Stimulated activated naive CD8-positive, alpha-beta T cell treated with anti-CD3 and anti-CD28 coated beads, Interleukin-15, Interleukin-2, amounts not matched to agents 100 U/mL and 50 U/mL, for 24 hours (primary cell): Measurements from ENCODE around the gene ADAM33.

Experiments used
- ATAC-seq: fragments of 150-1000 bp; cut with Tn5 transposase; one replicate; pipeline ENCODE4 v1.10.0; 2021
- DNase-seq: peaks from one replicate; pipeline ENCODE4 v3.0.0; 2021

ADAM33 gene

DNA sequence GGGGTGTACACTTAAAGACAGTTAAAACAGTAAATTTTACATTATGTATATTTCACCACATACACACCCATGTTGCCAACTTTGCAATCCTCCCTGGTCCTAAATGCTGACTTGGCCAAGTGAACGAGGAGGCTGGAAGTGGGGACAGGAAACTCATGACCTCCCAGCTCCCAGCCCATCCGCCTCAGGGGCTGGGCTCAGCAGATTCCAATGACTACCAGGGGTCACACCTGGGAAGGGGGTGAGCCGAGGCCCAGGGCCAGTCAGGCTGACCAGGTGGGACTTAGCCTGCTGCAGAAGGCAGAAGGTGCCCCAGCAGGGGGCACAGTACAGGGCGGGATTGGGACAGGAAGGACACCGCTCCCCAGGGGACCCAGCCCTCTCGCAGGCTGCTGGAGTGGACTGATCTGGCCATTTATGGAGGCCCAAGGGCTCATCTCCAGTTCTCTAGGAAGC, 28.2 kb upstream of the ADAM33 start:
- DNase-seq (no peak), ATAC-seq (no peak)

DNA sequence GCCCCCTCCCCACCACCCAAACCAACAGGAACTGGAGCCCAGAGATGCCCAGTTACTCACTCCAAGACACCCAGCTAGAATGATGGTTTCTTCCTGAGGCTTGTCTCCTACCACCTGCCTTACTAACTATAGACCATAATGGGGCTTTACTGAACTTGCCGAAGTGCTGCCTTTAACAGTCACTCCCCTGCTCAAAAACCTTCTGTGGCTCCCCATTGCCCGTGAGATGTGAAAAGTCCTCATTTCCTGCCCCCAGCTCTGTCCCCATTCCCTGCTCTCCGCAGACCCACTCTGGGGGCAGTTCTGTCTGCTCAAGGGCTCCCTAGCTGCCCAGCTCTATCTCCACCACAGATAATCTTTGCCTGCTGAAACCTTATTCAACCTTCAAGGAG, 25.7 kb upstream of the ADAM33 start:
- ATAC-seq (no peak), DNase-seq (no peak)

DNA sequence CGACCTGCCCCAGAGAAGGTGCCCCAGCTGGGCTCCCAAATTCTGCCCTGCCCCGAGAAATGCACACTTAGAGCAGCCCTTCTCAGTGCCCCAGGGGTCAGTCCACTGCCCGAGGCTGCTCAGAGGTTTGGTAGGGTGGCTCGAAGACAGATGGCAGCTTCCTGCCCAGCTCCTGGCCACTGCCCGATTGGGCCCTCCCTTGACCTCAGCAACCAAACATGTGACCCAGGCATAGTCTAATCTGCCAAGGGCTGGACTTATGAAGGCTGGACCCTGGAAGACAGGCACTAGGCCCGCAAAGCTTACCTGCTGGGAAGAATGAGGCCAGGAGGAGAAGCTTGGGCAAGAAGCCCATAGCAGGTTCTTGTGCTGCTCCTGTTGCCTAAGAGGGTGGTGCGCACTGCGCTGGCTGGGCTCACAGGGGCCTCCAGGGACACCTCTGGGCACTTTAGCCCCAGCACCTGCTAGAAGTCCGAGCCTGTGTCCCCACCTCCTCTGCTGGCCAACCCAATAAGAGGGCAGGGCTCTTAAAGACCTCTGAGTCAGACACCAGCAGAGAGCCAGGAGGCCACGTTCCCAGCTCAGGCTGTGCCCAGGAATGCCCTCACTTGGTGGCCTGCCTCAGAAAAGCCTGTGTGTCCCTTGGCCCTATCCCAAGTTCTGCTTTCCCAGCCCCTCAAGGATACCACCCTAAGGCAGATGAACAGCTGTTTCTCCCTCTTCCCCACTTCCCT, 25.1 kb upstream of the ADAM33 start:
- DNase-seq, result no peak
- no peak for ATAC-seq

DNA sequence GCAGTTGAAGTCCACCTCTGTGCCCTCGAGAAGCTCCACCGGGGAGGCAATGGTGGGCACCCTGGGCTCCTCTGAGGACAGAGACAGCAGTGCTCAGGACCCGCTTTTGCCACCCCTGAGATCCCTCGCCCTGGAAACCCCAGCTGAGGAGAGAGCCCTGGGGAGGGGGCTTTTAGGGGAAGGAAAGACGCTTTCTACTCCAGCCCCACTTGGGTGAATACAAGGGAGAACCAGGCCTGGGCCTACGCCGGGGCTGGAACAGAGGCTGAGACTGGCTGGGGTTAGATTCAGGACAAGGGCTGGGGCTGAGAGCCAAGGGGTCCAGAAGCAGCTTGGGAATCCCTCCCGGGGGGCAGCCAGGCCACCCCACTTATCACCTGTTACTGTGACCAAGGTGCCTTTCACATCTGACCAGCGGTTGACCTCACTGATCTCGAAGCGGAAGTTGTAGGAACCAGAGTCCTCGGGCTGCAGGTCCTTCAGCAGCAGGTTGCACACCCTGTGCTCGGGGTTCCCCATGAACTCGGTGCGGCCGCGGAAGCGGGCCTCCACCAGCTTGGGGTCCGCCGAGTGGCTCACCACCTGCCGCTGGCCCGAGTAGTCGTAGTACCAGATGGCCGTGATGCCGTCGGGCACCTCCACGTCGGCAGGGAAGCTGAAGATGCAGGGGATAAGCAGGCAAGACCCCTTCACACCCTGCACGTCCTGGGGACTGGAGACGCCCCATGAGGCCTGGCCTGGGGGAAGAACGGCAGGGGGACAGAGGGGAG, 24.3 kb upstream of the ADAM33 start:
- ATAC-seq (no peak), DNase-seq (no peak)

GRCh38 chr20:3705491-3705969, 23.7 kb upstream of the ADAM33 start:
- DNase-seq (no peak), ATAC-seq (no peak)

GRCh38 chr20:3704087-3704486, 22.3 kb upstream of the ADAM33 start:
- DNase-seq, result no peak
- no peak for ATAC-seq

DNA sequence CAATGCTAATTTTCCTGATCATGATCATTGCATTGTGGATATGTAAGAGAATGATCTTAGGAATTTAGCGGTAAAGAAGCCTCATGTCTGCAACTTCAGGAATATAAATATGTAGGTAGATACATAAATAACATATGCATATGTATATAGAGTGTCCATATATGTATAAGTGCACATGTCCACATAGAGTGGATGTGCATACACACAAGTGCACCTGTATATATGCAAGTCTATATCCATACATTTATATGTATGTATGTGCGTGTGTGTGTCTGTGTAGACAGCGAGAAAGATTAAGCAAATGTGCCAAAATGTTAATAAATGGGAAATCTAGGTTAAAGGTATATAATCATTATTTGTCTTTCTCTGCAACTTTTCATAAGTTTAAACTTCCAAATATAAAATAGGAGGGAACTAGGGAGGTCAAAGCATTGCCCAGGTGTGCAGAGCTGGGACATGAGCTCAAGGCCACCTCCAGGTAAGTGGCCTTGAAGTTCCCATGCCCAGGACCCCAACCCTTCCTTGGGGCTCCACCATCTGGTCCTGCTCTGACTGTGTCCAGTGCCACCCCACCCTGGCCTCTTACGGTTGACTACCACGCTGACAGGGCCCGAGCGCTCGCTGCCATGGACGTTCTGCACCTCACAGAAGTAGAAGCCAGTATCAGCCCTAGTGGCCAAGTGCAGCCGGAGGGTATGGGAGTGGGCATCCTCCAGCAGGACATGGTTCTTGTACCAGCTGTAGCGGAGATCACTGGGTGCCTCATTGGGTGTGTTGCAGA, 21.0 kb upstream of the ADAM33 start:
- ATAC-seq, result no peak

DNA sequence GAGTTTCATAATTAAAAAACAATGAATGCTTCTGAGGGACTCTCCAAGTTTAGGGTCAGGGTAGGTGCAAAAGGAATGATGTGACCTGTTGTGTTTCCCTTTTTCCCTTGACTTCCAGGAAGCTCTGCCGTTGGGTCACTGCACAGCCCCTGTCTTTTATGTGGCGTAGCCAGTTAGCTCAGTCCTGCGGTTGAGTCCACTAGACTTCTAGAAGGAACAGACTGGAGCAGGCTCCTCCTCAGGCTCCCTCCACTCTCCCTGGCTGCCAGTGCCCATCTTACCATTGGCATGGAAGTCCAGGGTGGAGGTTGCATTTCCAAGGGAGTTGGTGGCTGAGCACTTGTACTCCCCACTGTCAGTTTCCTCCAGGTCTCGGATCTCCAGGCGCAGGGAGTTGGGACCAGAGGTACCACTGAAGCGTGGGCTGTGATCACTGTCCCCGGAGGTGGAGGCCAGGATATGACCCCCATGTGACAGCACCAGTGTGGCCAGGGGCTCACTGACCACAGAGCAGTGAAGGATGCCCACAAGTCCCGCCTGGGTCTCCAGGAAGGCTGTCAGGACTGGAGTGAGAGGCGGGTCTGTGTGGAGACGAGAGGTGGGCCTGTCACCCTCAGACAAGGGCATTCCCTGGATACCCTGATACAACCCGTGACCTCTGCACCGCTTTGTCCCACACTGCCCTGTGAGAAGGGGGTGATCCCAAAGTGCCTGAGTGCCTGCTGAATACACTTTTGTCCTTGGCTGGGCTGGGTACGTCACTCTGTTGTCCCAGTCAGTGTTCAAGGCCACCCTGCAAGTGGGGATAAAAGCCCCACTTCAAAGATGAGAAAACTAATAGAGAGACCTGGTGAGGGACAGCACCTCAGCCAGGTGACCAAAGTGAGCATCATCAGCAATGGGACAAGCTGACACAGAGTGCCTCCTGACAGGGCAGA, 19.5 kb upstream of the ADAM33 start:
- no peak for ATAC-seq
- DNase-seq, result no peak

More for the DNA sequence above, 21.0 kb upstream of the ADAM33 start:
- DNase-seq, result no peak

- ATAC-seq (no peak), DNase-seq (no peak)
Measured at GRCh38 chr20:3699037-3699436, 17.2 kb upstream of the ADAM33 start.

- DNase-seq, result no peak
- ATAC-seq, result no peak
Measured at GRCh38 chr20:3698591-3699001, 16.8 kb upstream of the ADAM33 start.

DNA sequence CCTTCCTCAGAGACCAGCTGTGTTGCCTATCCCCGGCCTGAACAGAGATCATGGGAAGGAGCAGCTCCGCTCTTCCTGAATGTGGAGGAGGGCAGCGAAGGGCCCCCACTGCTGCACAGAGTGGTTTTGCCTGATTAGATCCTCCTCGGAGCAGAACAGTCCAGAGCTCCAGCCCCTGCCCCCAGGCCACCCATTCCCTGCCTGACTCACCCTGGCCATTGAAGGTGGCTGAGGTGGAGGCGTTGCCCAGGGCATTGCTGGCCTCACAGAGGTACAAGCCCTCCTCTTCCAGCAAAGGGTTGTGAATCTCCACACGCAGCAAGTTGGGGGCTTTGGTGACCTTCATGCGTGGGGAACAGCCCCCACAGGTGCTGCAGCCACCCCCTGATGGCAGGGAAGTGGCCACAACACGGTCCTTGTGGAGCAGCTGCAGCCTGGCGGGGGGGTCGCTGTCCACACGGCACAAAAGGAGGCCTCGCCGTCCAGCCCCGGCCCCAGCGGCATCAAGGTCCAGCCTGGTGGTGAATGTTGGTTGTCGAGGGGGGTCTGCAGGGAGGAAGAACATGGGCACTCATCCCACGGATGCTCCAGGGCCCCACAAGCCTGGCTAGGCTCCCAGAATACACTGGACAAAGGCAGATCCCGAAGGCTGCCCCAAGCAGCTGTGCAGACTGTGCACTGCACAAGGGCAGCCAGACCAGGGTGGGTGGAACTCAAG, 15.9 kb upstream of the ADAM33 start:
- ATAC-seq (no peak), DNase-seq (no peak)

- ATAC-seq (no peak), DNase-seq (no peak)
Measured at GRCh38 chr20:3696745-3697587, 15.2 kb upstream of the ADAM33 start.

DNA sequence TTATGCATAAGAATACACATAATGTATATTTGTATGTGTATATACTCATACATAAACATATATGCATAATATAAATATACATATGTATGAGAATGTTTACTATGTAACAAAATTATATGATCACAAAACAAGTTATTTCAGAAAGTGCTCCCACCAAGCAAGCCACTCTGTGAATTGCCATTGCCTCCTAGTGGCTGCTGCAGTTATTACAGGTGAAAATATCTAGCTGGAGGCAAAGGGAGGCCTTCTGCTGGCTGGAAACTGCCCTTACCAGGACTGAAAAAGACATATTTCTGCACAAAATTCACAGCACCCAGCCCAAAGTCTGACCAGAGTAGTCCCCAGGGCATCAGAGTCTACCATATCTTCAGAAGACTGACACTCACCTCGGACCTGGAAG, 14.4 kb upstream of the ADAM33 start:
- DNase-seq, result no peak
- no peak for ATAC-seq

DNA sequence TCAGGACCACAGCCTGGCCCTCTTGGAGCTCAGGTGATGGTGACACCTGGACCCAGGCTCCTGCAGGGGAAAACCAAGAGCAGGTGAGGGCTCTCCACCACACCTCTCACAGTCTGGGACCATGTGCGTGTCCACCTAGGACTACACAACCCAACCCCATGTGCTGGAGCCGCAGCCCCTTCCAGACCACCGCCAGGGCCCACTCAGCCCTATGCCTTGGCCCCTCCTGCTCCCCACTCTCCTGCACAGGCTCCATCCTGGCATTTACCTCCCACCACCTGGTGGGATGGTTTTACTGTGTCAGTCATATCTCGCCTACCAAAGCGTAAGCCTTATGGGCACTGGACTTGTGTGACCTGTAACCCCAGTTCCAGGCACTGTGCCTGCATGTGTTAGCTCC, 13.1 kb upstream of the ADAM33 start:
- ATAC-seq (no peak), DNase-seq (no peak)

DNA sequence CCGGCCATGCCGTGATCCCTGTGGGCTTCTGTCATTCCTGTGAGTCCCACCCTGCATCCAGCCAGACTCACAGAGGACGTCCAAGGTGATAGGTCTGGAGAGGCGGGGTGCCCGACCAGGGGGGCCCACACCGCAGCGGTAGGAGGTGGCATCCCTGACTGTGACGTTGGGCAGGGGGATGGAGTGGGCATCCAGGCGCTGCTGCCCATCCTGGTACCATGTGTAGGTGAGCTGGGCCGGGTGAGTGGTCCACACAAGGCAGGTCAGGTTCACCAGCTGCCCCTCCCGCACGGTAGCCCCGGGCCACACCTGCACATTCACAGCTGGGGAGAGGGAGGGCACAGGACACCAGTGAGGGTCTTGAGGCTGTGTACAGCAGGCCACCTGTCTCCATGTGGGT, 11.6 kb upstream of the ADAM33 start:
- DNase-seq (no peak), ATAC-seq (no peak)

DNA sequence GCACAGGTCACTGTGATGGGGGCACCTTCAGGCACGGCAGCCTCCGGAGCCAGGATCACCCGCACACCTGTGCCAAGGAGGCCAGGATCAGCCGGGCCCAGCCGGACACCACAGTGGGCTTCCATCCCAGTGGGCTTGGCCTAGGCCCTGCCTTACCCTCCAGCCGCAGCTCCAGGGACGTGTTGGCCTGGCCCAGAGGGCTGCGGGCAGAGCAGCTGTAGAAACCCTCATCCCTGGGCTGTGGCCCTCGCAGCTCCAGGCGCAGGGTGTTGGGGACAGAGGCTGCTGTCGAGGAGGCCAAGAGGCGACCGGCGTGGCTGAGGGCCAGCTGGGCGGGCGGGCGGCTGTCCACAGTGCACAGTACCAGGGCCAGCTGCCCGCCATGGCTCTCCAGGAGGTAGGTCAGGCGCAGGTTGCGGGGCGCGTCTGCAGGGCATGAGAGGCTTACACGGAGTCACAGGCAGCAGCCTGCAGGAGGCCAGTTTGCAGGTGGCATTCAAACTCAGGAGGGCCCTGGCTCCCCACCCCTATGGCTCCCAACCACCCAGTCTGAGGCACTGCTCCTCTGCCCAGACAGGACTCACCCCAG, 11.0 kb upstream of the ADAM33 start:
- ATAC-seq (no peak), DNase-seq (no peak)

GRCh38 chr20:3691897-3692296, 10.1 kb upstream of the ADAM33 start:
- DNase-seq, result no peak
- ATAC-seq, result no peak

DNA sequence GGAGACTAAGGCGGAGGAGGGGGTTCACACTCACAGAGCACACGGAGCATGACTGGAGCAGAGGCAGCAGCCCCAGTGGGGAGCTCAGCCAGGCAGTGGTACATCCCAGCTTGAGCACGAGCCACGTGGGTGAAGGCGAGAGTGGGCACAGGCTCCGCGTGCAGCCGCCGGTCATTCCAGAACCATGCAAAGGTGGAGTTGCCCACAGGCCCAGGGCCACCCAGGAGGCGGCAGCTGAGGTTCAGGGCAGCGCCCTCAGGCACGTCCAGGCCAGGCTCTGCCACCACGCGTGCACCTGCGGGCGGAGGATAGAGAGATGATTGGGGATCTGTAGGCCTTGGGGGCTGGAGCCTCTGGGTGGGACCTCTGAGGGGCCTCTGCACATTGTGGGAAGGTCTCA, 9.5 kb upstream of the ADAM33 start:
- DNase-seq, result no peak
- ATAC-seq, result no peak

DNA sequence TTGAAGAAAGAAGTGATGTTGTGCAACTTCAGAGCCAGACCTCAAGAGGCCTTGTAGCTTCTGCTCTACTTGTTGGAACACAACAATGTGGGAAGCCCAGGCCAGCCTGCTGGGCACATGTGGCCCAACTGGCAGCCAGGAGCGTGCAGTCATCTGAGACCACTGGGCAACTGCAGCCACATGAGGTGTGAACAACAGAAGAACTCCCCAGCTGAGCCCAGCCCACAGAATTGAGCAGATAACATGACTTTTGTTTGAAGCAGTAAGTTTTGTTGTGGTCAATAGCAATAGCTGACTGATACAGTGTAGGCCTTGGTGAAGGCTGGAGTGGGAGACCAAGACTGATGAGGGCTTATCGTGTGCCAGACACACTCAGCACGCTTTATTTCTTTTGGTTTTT, 8.6 kb upstream of the ADAM33 start:
- no peak for DNase-seq
- no peak for ATAC-seq

- ATAC-seq, result no peak
- DNase-seq, result no peak
Measured at GRCh38 chr20:3689978-3690377, 8.2 kb upstream of the ADAM33 start.
